Tongue (tissue), 2 donors: Measurements from ENCODE around the gene ARHGAP10. TPM values are rescaled to one million over a fixed set of nuclear protein-coding genes. Genes with fewer than 3 reads are reported as not detected.
"Not testable (repeated sequence)": the region's sequence is repeated elsewhere in the genome, so short reads cannot be mapped to it uniquely, and the experiment has no call there.

Experiments used
- DNase-seq: peaks from one replicate; pipeline ENCODE4 v3.0.0-alpha.2; 2015
- total RNA-seq: library from RNA; depleted of rRNA; stranded (reverse); fragments of >200 nt; gene quantifications from one replicate; pipeline ENCODE4 v1.2.3, GENCODE V29; 2014

ARHGAP10 gene
- total RNA-seq, 1 donor from 2014 or later, result 87.4 TPM

- no peak for DNase-seq
Observed at GRCh38 chr4:147994491-147995385, 262.9 kb downstream of the ARHGAP10 start.

DNA sequence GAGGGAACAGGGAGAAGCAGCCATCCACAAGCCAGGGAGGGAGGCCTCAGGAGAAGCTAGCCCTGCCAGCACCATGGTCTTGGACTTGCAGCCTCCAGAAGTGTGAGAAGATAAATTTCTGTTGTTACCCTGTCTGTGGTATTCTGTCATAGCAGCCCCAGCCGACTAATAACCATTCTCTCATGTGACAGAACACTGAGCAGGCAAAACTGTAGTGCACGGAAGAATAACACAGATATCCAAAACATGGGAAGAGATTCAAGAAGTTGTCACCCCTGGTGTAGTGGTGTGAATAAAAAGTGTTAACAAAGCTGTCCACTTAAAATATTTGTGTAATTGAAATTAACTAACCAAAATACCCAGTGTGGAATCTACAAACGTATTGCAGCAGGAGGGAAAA is 265.0 kb downstream of the ARHGAP10 start:
- DNase-seq, result no peak

DNA sequence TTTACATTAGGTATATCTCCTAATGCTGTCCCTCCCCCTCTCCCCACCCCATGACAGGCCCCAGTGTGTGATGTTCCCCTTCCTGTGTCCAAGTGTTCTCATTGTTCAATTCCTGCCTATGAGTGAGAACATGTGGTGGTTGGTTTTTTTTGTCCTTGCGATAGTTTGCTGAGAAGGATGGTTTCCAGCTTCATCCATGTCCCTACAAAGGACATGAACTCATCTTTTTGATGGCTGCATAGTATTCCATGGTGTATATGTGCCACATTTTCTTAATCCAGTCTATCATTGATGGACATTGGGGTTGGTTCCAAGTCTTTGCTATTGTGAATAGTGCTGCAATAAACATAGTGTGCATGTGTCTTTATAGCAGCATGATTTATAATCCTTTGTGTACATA is 268.1 kb downstream of the ARHGAP10 start:
- not testable (repeated sequence) for DNase-seq

DNA sequence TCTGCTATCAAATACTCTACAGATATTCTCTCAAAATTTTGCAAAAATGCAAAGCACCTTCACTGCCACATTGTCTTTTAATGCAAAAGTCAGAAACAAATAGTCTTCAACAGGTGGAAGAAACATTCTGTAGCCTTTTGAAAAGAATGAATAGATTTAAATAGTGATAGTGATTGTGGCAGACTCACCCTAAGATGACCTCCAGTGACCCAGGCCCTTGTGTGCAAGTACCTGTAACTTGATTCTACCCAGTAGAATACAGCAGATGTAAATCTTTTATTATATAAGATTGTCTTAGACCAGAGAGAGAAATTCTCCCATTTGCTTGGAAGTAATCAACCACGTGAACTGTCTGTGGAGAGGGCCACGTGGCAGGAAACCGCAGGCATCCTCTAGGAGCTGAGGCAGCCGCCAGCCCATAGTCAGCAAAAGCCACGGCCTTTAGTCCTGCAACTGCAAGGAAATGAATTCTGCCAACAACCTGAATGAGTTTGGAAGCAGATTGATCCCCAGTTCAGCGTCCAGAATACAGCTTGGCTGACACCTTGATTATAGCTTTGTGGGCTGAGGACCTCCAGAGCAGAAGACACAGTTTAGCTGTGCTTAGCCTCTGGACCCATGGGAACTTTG is 272.5 kb downstream of the ARHGAP10 start:
- DNase-seq, result no peak

GRCh38 chr4:148006001-148006400 is 274.1 kb downstream of the ARHGAP10 start:
- no peak for DNase-seq

- no peak for DNase-seq
Observed at GRCh38 chr4:148007314-148007760, 275.4 kb downstream of the ARHGAP10 start.

DNA sequence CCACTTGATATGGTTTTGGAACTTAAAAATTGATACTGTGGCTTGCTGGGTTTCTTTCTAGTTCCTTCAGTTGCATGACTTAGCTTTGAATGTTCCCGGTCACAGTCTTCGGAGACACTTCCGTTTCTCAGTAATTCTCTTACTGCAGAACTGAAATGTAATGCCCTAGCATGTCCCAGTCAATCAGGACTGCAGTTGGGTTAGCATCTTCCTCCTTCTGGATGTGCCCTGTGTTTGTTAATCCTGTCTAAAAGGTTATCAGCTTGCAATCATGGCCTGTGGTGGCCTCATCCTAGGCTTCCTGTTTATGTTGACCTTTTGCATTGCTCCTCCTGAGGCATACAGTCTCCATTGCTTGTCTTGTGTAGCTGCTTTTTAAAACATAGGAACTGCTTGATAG is 275.9 kb downstream of the ARHGAP10 start:
- no peak for DNase-seq

DNA sequence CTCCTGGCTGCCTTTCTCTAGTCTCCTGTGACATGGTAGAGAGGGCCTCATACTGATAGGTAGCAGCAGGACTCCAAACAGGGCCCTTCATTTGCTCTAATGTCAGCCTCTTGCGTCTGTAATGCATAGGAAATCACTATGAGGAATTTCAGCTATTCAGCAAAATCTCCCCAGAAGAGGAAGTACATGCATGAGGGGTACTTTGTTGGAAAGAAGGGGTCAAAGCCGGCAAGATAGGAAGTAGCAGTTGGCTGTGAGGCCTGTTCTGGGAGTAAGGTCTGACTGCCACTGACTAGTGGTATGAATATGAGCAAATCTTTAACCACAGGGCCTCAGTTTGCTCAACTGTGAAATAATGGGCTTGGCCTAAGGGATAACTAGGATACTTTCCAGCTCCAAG is 283.2 kb downstream of the ARHGAP10 start:
- no peak for DNase-seq

GRCh38 chr4:148015468-148015867 is 283.6 kb downstream of the ARHGAP10 start:
- DNase-seq, result no peak

DNA sequence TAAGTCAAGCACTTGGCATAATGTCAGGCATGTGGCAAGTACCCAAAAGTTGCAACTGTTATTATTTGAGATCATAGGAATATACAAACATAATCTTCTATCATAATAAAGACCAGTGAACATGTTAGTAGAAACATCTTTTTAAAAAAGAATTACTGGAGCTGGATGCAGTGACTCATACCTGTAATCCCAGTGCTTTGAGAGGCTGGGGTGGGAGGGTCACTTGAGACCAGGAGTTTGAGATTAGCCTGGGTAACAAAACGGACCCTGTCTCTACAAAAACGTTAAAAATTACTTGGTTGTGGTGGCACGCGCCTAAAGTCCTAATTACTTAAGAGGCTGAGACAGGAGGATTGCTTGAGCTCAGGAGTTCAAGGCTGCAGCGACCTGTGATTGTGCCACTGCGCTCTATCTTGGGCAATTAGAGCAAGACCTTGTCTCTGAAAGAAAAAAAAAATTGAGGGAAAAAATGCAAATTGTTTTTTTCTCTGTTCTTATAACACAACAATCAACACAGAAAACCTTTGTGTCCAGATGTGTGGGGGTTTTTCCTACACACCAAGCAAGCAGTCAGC is 284.3 kb downstream of the ARHGAP10 start:
- DNase-seq, result no peak

DNA sequence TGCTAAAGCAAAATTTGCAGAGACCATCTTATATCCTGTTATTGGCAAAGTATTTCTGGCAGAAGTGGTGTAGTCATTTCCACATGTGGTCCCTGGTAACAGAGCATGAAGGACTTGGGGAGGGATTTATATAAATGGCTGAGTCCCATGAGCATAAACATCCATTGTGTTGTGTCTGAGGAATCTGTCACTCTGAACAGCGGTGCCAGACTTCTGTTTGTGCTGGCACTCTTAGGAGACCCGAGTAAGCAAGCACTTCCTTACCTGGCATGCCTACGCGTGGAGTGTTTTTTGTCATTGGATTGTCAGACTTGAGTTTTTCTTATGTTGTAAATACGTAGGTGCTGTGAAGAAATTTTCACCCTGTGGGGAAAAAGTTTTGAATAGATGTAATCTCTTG is 285.9 kb downstream of the ARHGAP10 start:
- DNase-seq, result peak; percentile 61

- DNase-seq, result no peak
Observed at GRCh38 chr4:148021686-148022085, 289.8 kb downstream of the ARHGAP10 start.

DNA sequence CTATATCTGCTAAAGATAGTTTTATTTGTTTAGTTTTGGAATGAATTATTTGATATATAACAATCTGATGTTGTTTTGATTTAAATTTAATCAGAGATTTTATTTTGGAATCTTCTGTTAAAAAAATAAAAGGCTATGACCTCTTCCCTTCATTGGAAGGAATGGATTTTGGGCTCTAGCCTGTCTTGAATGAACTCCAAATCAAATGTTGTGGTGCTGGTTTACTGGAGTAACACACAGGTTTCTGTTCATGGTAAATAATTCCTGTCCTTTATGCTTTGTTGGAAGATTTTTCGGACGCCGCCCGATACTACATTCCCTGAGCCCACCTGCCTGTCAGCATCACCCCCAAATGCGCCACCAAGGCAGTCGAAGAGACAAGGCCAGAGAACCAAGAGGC is 291.1 kb downstream of the ARHGAP10 start:
- no peak for DNase-seq

DNA sequence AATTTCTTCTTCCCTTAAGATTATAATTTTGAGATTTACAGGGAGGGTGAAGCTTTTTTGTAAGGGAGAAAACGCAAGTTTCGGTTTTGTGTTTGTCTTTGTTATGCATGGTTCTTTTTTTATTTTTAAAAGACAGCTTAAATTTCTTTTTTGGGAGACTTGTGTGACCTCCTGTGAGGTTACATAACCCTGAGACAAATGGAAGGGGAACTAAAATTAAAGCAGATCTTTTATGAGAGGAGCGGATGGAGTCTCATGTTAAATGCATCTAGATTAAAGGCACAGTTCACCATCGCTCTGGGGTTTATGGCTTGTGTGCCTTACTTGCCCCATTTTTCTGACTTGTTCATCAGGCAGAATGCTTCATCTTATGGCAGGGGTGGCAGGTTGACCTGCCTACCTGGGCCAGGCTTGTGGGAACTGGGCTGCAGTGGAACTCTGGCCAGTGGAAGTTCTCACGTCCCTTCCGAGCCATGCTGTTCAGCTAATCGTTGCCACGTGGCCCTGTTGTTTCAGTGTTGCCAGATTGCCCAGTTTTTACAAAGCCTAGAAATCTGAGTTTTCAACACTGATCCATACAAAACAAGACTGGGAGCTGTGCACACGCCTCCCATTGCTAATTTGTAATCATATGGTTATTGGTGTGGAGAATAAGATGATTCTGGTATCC is 291.8 kb downstream of the ARHGAP10 start:
- no peak for DNase-seq

DNA sequence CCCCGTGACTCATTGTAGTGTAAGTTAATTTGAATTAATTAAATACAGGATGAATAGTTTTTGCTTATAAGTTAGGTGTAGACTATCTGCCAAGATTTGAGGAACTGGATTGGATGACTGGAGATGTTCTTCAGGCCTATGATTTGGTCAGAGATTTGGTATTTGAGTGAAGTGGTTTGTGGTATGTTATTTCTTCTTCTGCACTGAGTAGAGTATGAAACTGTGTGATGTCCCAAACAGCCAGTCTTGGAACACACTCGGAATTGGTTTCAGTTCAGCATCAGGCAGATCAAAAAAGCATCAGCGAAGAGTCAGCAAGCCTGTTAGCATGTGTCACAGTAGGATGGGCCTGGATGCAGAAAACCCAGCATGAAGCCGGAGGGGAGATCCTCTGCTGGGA is 294.1 kb downstream of the ARHGAP10 start:
- DNase-seq, result no peak

GRCh38 chr4:148027201-148027600 is 295.3 kb downstream of the ARHGAP10 start:
- DNase-seq, result no peak

DNA sequence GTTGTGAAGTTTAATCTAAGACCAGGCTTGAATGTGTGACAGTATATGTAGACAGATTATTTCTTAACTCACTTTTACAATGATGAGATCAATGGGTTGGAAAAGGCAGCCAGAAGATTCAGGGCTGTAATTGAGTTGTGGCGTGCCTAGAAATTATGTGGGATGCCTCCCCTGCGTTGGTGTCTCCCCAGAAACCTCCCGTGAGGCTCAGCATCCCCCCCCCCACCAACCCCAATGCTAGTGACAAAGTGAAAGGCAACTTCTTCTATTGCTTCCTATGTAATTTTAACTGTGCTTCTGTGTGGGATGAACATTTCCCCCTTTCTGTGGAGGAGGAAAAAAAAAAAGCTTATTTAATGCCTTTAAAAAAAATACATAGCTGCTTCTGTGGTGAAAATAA is 297.9 kb downstream of the ARHGAP10 start:
- no peak for DNase-seq

DNA sequence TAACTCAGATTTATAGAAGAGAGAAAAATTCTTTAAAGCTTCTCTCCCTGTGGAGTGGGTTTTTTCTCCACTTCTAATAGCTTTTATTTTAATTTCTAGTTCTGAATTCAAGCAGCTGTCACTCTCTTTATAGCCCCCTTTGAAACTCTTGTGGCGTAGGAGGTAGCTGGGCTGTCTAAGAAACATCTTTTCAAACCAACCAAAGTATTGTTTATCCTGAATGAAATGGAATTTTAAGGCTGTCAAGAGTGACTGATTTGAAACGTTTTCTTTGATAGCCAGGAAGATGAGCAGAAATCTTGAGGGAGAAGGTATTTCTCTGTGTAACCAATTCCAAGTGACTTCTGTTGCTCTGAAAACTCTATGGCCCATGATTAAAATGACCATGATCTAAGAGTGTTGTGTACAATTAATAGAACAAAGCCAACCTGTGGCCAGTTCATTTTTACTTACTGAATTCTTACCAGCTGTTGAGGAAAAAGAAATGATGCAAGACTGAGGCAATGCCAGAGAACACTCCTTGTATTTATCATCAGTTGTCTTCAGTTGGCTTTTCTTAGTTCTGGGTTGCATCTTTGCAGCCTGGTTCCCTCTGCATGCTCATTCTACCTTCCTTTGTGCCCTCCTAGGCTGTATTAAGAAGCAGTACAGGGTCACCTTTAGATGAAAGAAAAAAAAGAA is 298.4 kb downstream of the ARHGAP10 start:
- no peak for DNase-seq

GRCh38 chr4:148034813-148035212 is 302.9 kb downstream of the ARHGAP10 start:
- no peak for DNase-seq

- no peak for DNase-seq
Observed at GRCh38 chr4:148041606-148042329, 309.9 kb downstream of the ARHGAP10 start.
